ENCODE results near the gene ZFYVE9. TPM values are rescaled to one million over a fixed set of nuclear protein-coding genes. Genes with fewer than 3 reads are reported as not detected.

Gene ZFYVE9
- total RNA-seq, 1 donor from 2014 or later, result 18.7 TPM

DNA sequence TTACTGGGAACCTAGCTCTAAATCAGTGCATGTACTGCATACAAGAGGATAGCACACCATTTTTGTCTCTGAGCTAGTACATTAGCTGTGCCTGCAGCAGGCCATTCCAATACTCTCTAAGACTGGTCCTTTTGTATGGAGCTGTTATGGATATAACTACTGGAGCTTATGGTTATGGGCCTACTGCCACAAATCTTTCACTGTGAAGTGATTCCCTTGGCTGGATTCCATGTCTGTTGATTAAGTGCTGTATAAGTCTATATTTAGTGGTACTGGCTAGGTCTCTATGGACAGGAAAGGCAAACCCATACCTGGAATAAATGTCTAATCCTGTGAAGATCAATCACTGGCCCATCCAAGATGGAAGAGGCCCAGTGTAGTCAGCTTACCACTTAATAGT lies 12.0 kb downstream of the ZFYVE9 start:
- Histone ChIP-seq H3K4me3 (no peak overlapping the region), H3K27ac (no peak overlapping the region), H3K4me1 (no peaks in the 10 kb centered on the region), H3K9me3 (no peaks in the 10 kb centered on the region), H3K27me3 (ENCODE audit: low read depth) (no peaks in the 10 kb centered on the region), H3K36me3 (no peaks in the 10 kb centered on the region)
- intact Hi-C loops (cut with DNase I), result no loop called here
- DNase-seq, result no peak
- TF ChIP-seq, protein P1, sequence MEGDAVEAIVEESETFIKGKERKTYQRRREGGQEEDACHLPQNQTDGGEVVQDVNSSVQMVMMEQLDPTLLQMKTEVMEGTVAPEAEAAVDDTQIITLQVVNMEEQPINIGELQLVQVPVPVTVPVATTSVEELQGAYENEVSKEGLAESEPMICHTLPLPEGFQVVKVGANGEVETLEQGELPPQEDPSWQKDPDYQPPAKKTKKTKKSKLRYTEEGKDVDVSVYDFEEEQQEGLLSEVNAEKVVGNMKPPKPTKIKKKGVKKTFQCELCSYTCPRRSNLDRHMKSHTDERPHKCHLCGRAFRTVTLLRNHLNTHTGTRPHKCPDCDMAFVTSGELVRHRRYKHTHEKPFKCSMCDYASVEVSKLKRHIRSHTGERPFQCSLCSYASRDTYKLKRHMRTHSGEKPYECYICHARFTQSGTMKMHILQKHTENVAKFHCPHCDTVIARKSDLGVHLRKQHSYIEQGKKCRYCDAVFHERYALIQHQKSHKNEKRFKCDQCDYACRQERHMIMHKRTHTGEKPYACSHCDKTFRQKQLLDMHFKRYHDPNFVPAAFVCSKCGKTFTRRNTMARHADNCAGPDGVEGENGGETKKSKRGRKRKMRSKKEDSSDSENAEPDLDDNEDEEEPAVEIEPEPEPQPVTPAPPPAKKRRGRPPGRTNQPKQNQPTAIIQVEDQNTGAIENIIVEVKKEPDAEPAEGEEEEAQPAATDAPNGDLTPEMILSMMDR (IDR thresholded peaks at IDR 0.05), result no peak
- no peak for ATAC-seq

DNA sequence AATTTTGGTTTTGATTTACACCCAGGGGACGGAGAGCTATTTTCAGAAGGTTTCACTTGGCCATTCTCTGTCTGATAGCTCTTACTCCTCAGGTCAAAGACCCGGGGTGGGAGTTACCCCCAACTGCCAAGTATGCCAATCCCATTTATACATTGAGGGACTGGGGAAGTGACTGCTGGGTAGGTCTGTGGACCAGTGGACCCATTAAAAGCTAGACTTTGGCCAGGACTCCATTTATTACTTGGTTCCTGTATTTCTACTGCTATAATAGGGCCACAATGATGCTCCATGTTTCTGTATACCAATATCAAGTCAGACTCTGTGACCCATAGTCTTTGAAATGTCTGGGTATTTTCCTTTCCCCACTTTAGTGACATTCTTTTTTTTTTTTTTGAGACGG lies 14.6 kb downstream of the ZFYVE9 start:
- no peaks in the 10 kb centered on the region for H3K27me3 ChIP-seq (ENCODE audit: low read depth)
- ATAC-seq (no peak), DNase-seq (no peak)
- no peaks in the 10 kb centered on the region for H3K36me3 ChIP-seq
- no peaks in the 10 kb centered on the region for H3K9me3 ChIP-seq
- intact Hi-C loops (cut with DNase I), result no loop called here
- no peak overlapping the region for H3K27ac ChIP-seq
- TF ChIP-seq, protein P1 (IDR thresholded peaks at IDR 0.05), result no peak
- no peaks in the 10 kb centered on the region for H3K4me1 ChIP-seq
- H3K4me3 ChIP-seq, result no peak overlapping the region

DNA sequence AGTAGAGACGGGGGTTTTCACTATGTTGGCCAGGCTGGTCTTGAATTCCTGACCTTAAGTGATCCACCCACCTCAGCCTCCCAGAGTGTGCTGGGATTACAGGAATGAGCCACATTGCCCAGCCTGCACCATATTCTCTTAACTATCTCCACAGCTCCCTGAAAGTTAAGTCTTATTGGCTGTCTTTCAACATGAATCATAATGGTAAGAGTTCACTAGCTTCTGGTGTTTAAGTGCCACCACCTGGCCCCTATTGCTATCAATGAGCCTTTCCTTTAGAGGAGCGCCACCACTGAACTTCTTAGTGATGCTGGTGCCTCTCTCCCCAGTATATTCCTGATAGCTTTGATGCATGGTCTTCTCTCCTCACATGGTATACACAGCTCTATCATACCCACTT lies 15.7 kb downstream of the ZFYVE9 start:
- H3K27ac ChIP-seq, result no peak overlapping the region
- ATAC-seq (no peak), DNase-seq (no peak)
- H3K36me3 ChIP-seq, result no peaks in the 10 kb centered on the region
- H3K4me1 ChIP-seq, result no peaks in the 10 kb centered on the region
- no peaks in the 10 kb centered on the region for H3K9me3 ChIP-seq
- no peak overlapping the region for H3K4me3 ChIP-seq
- TF ChIP-seq, protein P1 (IDR thresholded peaks at IDR 0.05), result no peak
- intact Hi-C loops (cut with DNase I), result no loop called here
- no peaks in the 10 kb centered on the region for H3K27me3 ChIP-seq (ENCODE audit: low read depth)

DNA sequence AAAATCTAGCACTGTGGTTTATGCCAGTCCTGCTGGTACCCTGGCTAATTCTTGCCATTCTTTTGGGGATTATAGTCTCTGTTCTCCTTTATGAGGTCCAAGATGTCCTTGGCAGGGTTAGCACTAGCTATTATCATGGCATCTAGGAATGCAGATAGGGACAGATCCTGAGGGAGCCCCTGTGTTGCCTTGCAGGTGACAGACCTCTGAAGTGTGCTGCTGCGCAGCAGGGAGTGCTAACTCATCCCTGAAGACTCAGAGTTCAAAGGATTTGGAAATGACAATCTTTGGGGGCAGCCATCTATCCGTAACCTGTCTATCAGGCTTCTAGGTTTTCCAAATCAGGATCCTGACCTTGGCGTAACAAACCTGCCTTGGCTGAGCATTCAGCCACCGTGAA lies 16.3 kb downstream of the ZFYVE9 start:
- intact Hi-C loops (cut with DNase I), result no loop called here
- Histone ChIP-seq H3K9me3 (no peaks in the 10 kb centered on the region), H3K36me3 (no peaks in the 10 kb centered on the region), H3K27ac (no peak overlapping the region), H3K4me3 (no peak overlapping the region), H3K27me3 (ENCODE audit: low read depth) (no peaks in the 10 kb centered on the region), H3K4me1 (no peaks in the 10 kb centered on the region)
- TF ChIP-seq, protein P1 (IDR thresholded peaks at IDR 0.05), result no peak
- no peak for ATAC-seq
- DNase-seq, result no peak

DNA sequence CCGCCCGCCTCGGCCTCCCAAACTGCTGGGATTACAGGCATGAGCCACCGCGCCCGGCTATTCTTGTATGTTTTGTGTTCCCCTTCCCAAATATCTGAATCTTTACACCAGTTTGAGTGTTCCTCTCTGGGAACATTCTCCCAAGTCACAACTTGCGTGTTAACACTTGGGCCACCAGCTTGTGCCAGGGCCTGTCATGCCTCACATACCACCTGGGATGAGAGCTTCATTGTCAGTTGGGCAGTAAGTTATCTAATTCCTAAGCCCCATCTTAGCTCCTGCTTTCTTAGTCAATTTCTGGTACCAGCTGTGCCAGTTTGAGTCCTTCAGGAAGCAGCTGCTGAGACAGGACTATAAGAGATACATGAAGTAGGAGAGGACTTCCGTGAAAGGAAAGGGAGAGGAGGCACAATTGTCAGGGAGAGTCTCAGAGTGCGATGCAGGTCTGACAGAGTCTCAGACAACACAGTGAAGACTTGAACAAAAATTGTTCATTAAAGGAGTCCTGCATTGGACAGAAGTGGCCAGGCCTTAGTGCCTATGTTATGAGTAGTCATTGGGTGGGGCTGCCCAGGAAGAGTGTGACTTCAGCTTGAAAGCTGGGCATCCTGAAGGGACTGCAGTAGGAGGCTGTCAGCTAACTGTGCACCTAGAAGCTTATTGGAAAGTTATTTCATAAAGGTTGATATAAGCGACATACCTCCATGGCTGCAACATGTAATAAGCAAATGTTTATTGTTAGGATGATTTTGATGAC lies 17.3 kb downstream of the ZFYVE9 start:
- Histone ChIP-seq H3K27me3 (ENCODE audit: low read depth) (no peaks in the 10 kb centered on the region), H3K36me3 (no peaks in the 10 kb centered on the region), H3K4me1 (no peaks in the 10 kb centered on the region), H3K4me3 (no peak overlapping the region), H3K27ac (no peak overlapping the region), H3K9me3 (no peaks in the 10 kb centered on the region)
- intact Hi-C loops (cut with DNase I), result no loop called here
- TF ChIP-seq, protein P1 (IDR thresholded peaks at IDR 0.05), result no peak
- ATAC-seq, result peak in 1 of 2 donors; percentile 46
- no peak for DNase-seq

Data from lower lobe of right lung (tissue), 2 donors.